GM04504 (cell line): ENCODE results near the gene BCAS1.

Source experiments
- DNase-seq: peaks from one replicate; pipeline ENCODE4 v3.0.0-alpha.2; 2012; ENCODE audit warnings: low read depth

BCAS1 gene

GRCh38 chr20:54103067-54103761 is 32.8 kb upstream of the BCAS1 start:
- DNase-seq: no peak

GRCh38 chr20:54102543-54102942 is 32.1 kb upstream of the BCAS1 start:
- DNase-seq: no peak

GRCh38 chr20:54100563-54100962 is 30.2 kb upstream of the BCAS1 start:
- no peak for DNase-seq

GRCh38 chr20:54099894-54100293 is 29.5 kb upstream of the BCAS1 start:
- DNase-seq: no peak

GRCh38 chr20:54098047-54098446 is 27.7 kb upstream of the BCAS1 start:
- no peak for DNase-seq

- DNase-seq: no peak
Observed at GRCh38 chr20:54097236-54097529, 26.8 kb upstream of the BCAS1 start.

GRCh38 chr20:54095824-54096223 is 25.4 kb upstream of the BCAS1 start:
- no peak for DNase-seq

- DNase-seq: no peak
Observed at GRCh38 chr20:54094268-54094580, 23.8 kb upstream of the BCAS1 start.

GRCh38 chr20:54093423-54094267 is 23.3 kb upstream of the BCAS1 start:
- no peak for DNase-seq

- no peak for DNase-seq
Observed at GRCh38 chr20:54092021-54092420, 21.6 kb upstream of the BCAS1 start.

GRCh38 chr20:54091120-54091480 is 20.7 kb upstream of the BCAS1 start:
- DNase-seq: no peak

GRCh38 chr20:54090230-54091119 is 20.1 kb upstream of the BCAS1 start:
- DNase-seq: no peak

- no peak for DNase-seq
Observed at GRCh38 chr20:54088430-54088829, 18.0 kb upstream of the BCAS1 start.

- DNase-seq: peak; percentile 44
Observed at GRCh38 chr20:54086507-54087039, 16.2 kb upstream of the BCAS1 start.

- DNase-seq: no peak
Observed at GRCh38 chr20:54085910-54086309, 15.5 kb upstream of the BCAS1 start.

GRCh38 chr20:54085425-54085824 is 15.0 kb upstream of the BCAS1 start:
- no peak for DNase-seq

- no peak for DNase-seq
Observed at GRCh38 chr20:54084727-54085388, 14.5 kb upstream of the BCAS1 start.

- no peak for DNase-seq
Observed at GRCh38 chr20:54084193-54084592, 13.8 kb upstream of the BCAS1 start.

- DNase-seq: no peak
Observed at GRCh38 chr20:54083459-54083858, 13.1 kb upstream of the BCAS1 start.

GRCh38 chr20:54082100-54082499 is 11.7 kb upstream of the BCAS1 start:
- no peak for DNase-seq

- no peak for DNase-seq
Observed at GRCh38 chr20:54079652-54080051, 9.3 kb upstream of the BCAS1 start.

- no peak for DNase-seq
Observed at GRCh38 chr20:54078296-54078984, 8.0 kb upstream of the BCAS1 start.
